ENCODE results near the gene NAP1L4. TPM values are rescaled to one million over a fixed set of nuclear protein-coding genes. Genes with fewer than 3 reads are reported as not detected.

NAP1L4 gene
- 100 to 1,000 TPM; 143 to 153 (median 147) TPM for total RNA-seq
- polyA plus RNA-seq = 100 to 1,000 TPM; 121 to 140 (median 139) TPM
- long read RNA-seq, donor 1, transcript NAP1L4-222 (15 exons, 2,479 nt) = major isoform, 109 of 202 reads
- long read RNA-seq, donor 1, transcript NAP1L4-201 (16 exons, 2,511 nt) = minor isoform, 21 of 202 reads
- long read RNA-seq, donor 1, partial matches to known transcripts = 9 of 202 reads
- long read RNA-seq, donor 1, other reads (novel, unspliced or antisense) = 60 of 202 reads
- long read RNA-seq, donor 2, transcript NAP1L4-222 (15 exons, 2,479 nt) = major isoform, 152 of 294 reads
- long read RNA-seq, donor 2, transcript NAP1L4-201 (16 exons, 2,511 nt) = minor isoform, 38 of 294 reads
- long read RNA-seq, donor 2, partial matches to known transcripts = 15 of 294 reads
- long read RNA-seq, donor 2, other reads (novel, unspliced or antisense) = 89 of 294 reads

GRCh38 chr11:2992234-2992996 is at the start of gene NAP1L4:
NAP1L4 (minus strand) TSS chr11:2992329; CDS start chr11:2979220, 13,109 bp downstream.
- Histone ChIP-seq H3K36me3 (ENCODE audit: insufficient read depth in 1 of 2, low read depth in 1 of 2) (no peaks in the 10 kb centered on the region), H3K9me3 (no peaks in the 10 kb centered on the region), H3K4me1 (peaks cover 49% of the 10 kb centered on the region), H3K4me3 (peak within 1 kb of the TSS; percentile 94), H3K27me3 (ENCODE audit: insufficient read depth in 3 of 3, low read length in 2 of 3) (no peaks in the 10 kb centered on the region), H3K27ac (peak within 1 kb of the TSS; percentile 94)
- ATAC-seq = peak; percentile 94
- peak; percentile 96 to 99 for DNase-seq
- TF ChIP-seq CTCF (IDR thresholded peaks at IDR 0.05) = no peak
- WGBS, 3 donors = 0% methylated on average over 71 to 77 of the region's 77 CpGs
- intact Hi-C loops (cut with DNase I) = no loop called here

- DNase-seq (no peak), ATAC-seq (no peak)
- Histone ChIP-seq H3K4me1 (peaks cover 45% of the 10 kb centered on the region), H3K36me3 (ENCODE audit: insufficient read depth in 1 of 2, low read depth in 1 of 2) (peaks cover 13 to 54% of the 10 kb centered on the region in 2 donors), H3K27ac (peak overlapping the region; percentile 96), H3K9me3 (no peaks in the 10 kb centered on the region), H3K4me3 (no peak overlapping the region), H3K27me3 (ENCODE audit: insufficient read depth in 3 of 3, low read length in 2 of 3) (no peaks in the 10 kb centered on the region)
- intact Hi-C loops (cut with DNase I) = loop anchor here in 1 of 2 donors (5.0 kb wide), 1 partner anchor 601 kb away; the partner anchor contains the start of gene ART5
- WGBS, 3 donors = 92 to 95% (median 93%) methylated on average over 9 of the region's 9 CpGs
- TF ChIP-seq CTCF (IDR thresholded peaks at IDR 0.05) = no peak
Observed at GRCh38 chr11:3040881-3041280, 48.8 kb upstream of the NAP1L4 start.

- Histone ChIP-seq H3K27ac (no peak overlapping the region), H3K4me3 (no peak overlapping the region), H3K9me3 (no peaks in the 10 kb centered on the region), H3K36me3 (ENCODE audit: insufficient read depth in 1 of 2, low read depth in 1 of 2) (peaks cover 14 to 73% of the 10 kb centered on the region in 2 donors), H3K4me1 (peaks cover 20% of the 10 kb centered on the region), H3K27me3 (ENCODE audit: insufficient read depth in 3 of 3, low read length in 2 of 3) (no peaks in the 10 kb centered on the region)
- intact Hi-C loops (cut with DNase I) = loop anchor here (1.0 to 2.0 kb wide), 3 partner anchors 53 to 179 kb away; no protein-coding TSS in a partner anchor
- TF ChIP-seq CTCF (IDR thresholded peaks at IDR 0.05) = no peak
- ATAC-seq = no peak
- DNase-seq = no peak
- WGBS, 3 donors = 82 to 89% (median 85%) methylated on average over 12 of the region's 12 CpGs
Observed at GRCh38 chr11:3037945-3038271, 45.8 kb upstream of the NAP1L4 start.

- Histone ChIP-seq H3K4me3 (no peak overlapping the region), H3K27me3 (ENCODE audit: insufficient read depth in 3 of 3, low read length in 2 of 3) (no peaks in the 10 kb centered on the region), H3K36me3 (ENCODE audit: insufficient read depth in 1 of 2, low read depth in 1 of 2) (peaks cover 14 to 79% of the 10 kb centered on the region in 2 donors), H3K27ac (no peak overlapping the region), H3K9me3 (no peaks in the 10 kb centered on the region), H3K4me1 (peaks cover 13% of the 10 kb centered on the region)
- intact Hi-C loops (cut with DNase I) = loop anchor here (1.0 to 2.0 kb wide), 3 partner anchors 54 to 180 kb away; no protein-coding TSS in a partner anchor
- WGBS, 3 donors = 57 to 63% (median 60%) methylated on average over 24 of the region's 24 CpGs
- DNase-seq (peak; percentile 85 to 91), ATAC-seq (peak; percentile 49 to 69 (median 52))
- TF ChIP-seq CTCF (IDR thresholded peaks at IDR 0.05) = peak; percentile 86
Observed at GRCh38 chr11:3037040-3037944, 45.2 kb upstream of the NAP1L4 start.
